HCT116 (cell line): Measurements from ENCODE around the gene FAM13C. TPM values are rescaled to one million over a fixed set of nuclear protein-coding genes. Genes with fewer than 3 reads are reported as not detected.

ENCODE experiments used
- ATAC-seq: fragments of 200-7000 bp; cut with Tn5 transposase; 2 replicates; pipeline ENCODE4 v1.9.1; 2020; ENCODE audit warnings: mild to moderate bottlenecking, moderate library complexity
- BruUV-seq: library from RNA; stranded (reverse); fragments of 400-500 nt; replicated peaks from 2 replicates; lab custom pipeline; 2021; lab: Mats Ljungman, UMichigan
- CTCF ChIA-PET: fragments of 300-600 bp; sonication (Branson Sonifier 250); formaldehyde crosslinking; loops from one replicate; lab custom pipeline; 2021; ENCODE audit warnings: antibody characterized with exemption; lab: Charles Lee
- POLR2A ChIA-PET: fragments of 300-600, 350-600 bp; sonication (Branson Sonifier 250); formaldehyde crosslinking; loops from one replicate; lab custom pipeline; 2021; ENCODE audit warnings: antibody characterized with exemption; lab: Charles Lee
- RAD21 ChIA-PET, 2 experiments: fragments of 300-600 bp; sonication (Branson Sonifier 250); formaldehyde crosslinking; loops; one replicate each; lab custom pipeline; 2023; ENCODE audit warnings: low total read pairs in 2 of 2; ENCODE audit not compliant: uncharacterized antibody in 2 of 2, unreplicated experiment in 2 of 2, low non-redundant PET in 1 of 2; lab: Charles Lee
- DNase-seq: peaks from one replicate; pipeline ENCODE4 v3.0.0-alpha.2; 2010; ENCODE audit warnings: low read depth, low spot score
- H2AFZ ChIP-seq: fragments of 200-600 bp; shearing (Covaris generic), sonication (generic); 2 replicates; pipeline ENCODE4 v1.6.1; 2017; ENCODE audit warnings: low read depth, mixed run types, mixed read lengths, antibody characterized with exemption, low read length; ENCODE audit not compliant: poor library complexity, severe bottlenecking
- H3K27ac ChIP-seq: 2 replicates; pipeline ENCODE4 v1.5.1; 2012; ENCODE audit warnings: low read depth, low read length
- H3K27me3 ChIP-seq: fragments of 200-600 bp; sonication (generic); 2 replicates; pipeline ENCODE4 v1.6.1; 2016; ENCODE audit warnings: mixed run types, low read length, mixed read lengths; ENCODE audit not compliant: insufficient read depth
- H3K36me3 ChIP-seq, 2 experiments: fragments of 200-500 bp in 1 of 2; fragments of 200-600 bp in 1 of 2; sonication (Bioruptor generic) in 1 of 2; sonication (generic) in 1 of 2; 2 replicates each; pipeline versions ENCODE4 v1.5.1 to v1.6.1; 2014 to 2016; ENCODE audit warnings: low read length in 2 of 2, inconsistent platforms in 1 of 2, mixed read lengths in 1 of 2, mixed run types in 1 of 2; ENCODE audit not compliant: insufficient read depth in 2 of 2, control insufficient read depth in 1 of 2
- H3K4me1 ChIP-seq, 2 experiments: fragments of 200-600 bp in 1 of 2; sonication (generic) in 1 of 2; 2 replicates each; pipeline versions ENCODE4 v1.5.1 to v1.6.1; 2012 to 2017; ENCODE audit warnings: low read length in 2 of 2, inconsistent platforms in 1 of 2, mild to moderate bottlenecking in 1 of 2, mixed read lengths in 1 of 2, mixed run types in 1 of 2, moderate library complexity in 1 of 2; ENCODE audit not compliant: insufficient read depth in 2 of 2, control insufficient read depth in 1 of 2
- H3K4me2 ChIP-seq: fragments of 200-600 bp; sonication (generic); 2 replicates; pipeline ENCODE4 v1.6.1; 2017; ENCODE audit warnings: mixed run types, low read length, mixed read lengths
- H3K4me3 ChIP-seq, 2 experiments: fragments of 200-600 bp in 1 of 2; sonication (generic) in 1 of 2; replicated peaks in 1 of 2; 2 replicates each; pipeline ENCODE4 v1.5.1; 2011 to 2016; ENCODE audit warnings: low read length in 2 of 2, control low read depth in 1 of 2, low read depth in 1 of 2, mild to moderate bottlenecking in 1 of 2, mixed read lengths in 1 of 2, mixed run types in 1 of 2
- H3K79me2 ChIP-seq: fragments of 200-600 bp; sonication (generic); 2 replicates; pipeline ENCODE4 v1.6.1; 2017; ENCODE audit warnings: mild to moderate bottlenecking, mixed run types, low read length, moderate library complexity, mixed read lengths; ENCODE audit not compliant: insufficient read depth
- H3K9ac ChIP-seq: fragments of 200-600 bp; sonication (generic); 2 replicates; pipeline ENCODE4 v1.6.1; 2016; ENCODE audit warnings: low read length, mixed read lengths
- H3K9me2 ChIP-seq: fragments of 200-600 bp; sonication (generic), shearing (Covaris generic); 2 replicates; pipeline ENCODE4 v1.6.1; 2017; ENCODE audit warnings: mixed run types, mild to moderate bottlenecking, moderate library complexity; ENCODE audit not compliant: insufficient read depth
- H3K9me3 ChIP-seq, 2 experiments: fragments of 200-500 bp in 1 of 2; fragments of 200-600 bp in 1 of 2; sonication (Bioruptor generic) in 1 of 2; sonication (generic) in 1 of 2; 2 replicates each; pipeline ENCODE4 v1.6.1; 2014 to 2017; ENCODE audit warnings: low read length in 2 of 2, mixed read lengths in 2 of 2, inconsistent platforms in 1 of 2, low read depth in 1 of 2, mild to moderate bottlenecking in 1 of 2, mixed run types in 1 of 2, moderate library complexity in 1 of 2; ENCODE audit not compliant: control insufficient read depth in 1 of 2, insufficient read depth in 1 of 2
- H4K20me1 ChIP-seq: fragments of 200-600 bp; sonication (generic), shearing (Covaris generic); 2 replicates; pipeline ENCODE4 v1.6.1; 2017; ENCODE audit warnings: mixed run types, mild to moderate bottlenecking, moderate library complexity; ENCODE audit not compliant: insufficient read depth
- CEBPB ChIP-seq: IDR thresholded peaks from 2 replicates; pipeline ENCODE4 v1.6.1; 2012; ENCODE audit warnings: low read depth
- CTCF ChIP-seq, 3 experiments: fragments of 200-600 bp in 1 of 3; sonication (generic) in 1 of 3; IDR thresholded peaks in 2 of 3; conservative IDR thresholded peaks in 1 of 3; 2 replicates each; pipeline ENCODE4 v1.5.1; 2012 to 2017; ENCODE audit warnings: low read depth in 2 of 3, low read length in 2 of 3, antibody characterized with exemption in 1 of 3, borderline replicate concordance in 1 of 3, control low read depth in 1 of 3, mild to moderate bottlenecking in 1 of 3, mixed read lengths in 1 of 3, mixed run types in 1 of 3, moderate library complexity in 1 of 3; ENCODE audit not compliant: insufficient read depth in 1 of 3
- ELF1 ChIP-seq: IDR thresholded peaks from 2 replicates; pipeline ENCODE4 v1.6.1; 2012; ENCODE audit warnings: low read depth, borderline replicate concordance
- FOSL1 ChIP-seq: IDR thresholded peaks from 2 replicates; pipeline ENCODE4 v1.6.1; 2012; ENCODE audit warnings: low read depth
- POLR2A ChIP-seq: IDR thresholded peaks from 2 replicates; pipeline ENCODE4 v1.7.0; 2011; ENCODE audit warnings: borderline replicate concordance; ENCODE audit not compliant: insufficient read depth, insufficient read length; ENCODE audit errors: extremely low read depth
- POLR2AphosphoS5 ChIP-seq: IDR thresholded peaks from 2 replicates; pipeline ENCODE4 v1.6.1; 2011; ENCODE audit warnings: mild to moderate bottlenecking, low read depth, low read length, moderate library complexity
- REST ChIP-seq: IDR thresholded peaks from 2 replicates; pipeline ENCODE4 v1.6.1; 2012; ENCODE audit warnings: low read depth
- SP1 ChIP-seq: IDR thresholded peaks from 2 replicates; pipeline ENCODE4 v1.6.1; 2012; ENCODE audit warnings: low read depth
- YY1 ChIP-seq: IDR thresholded peaks from 2 replicates; pipeline ENCODE4 v1.6.1; 2011; ENCODE audit warnings: low read length, low read depth, moderate library complexity, mild to moderate bottlenecking; ENCODE audit not compliant: insufficient replicate concordance; ENCODE audit errors: extremely low read depth
- ZNF274 ChIP-seq: fragments of 200-500 bp; sonication (Bioruptor generic); IDR thresholded peaks from 2 replicates; pipeline ENCODE4 v1.6.1; 2014; ENCODE audit warnings: mild to moderate bottlenecking, low read depth, low read length, inconsistent platforms
- intact Hi-C: fragments of 100-400 bp; cut with micrococcal nuclease; formaldehyde crosslinking; loops from 2 replicates; pipeline ENCODE4 v1.10.0; 2022
- total RNA-seq: library from RNA; stranded (reverse); gene quantifications from one replicate; pipeline ENCODE4 v1.2.1, GENCODE V29; 2021; ENCODE audit not compliant: unreplicated experiment

The FAM13C gene
- total RNA-seq, 1 experiment from 2014 or later, result 0.42 TPM

- Histone ChIP-seq H3K4me1 (no peaks in the 10 kb centered on the region), H3K9me3 (peaks cover 0 to 4% of the 10 kb centered on the region in 2 experiments; a peak in 1 of 4 replicates), H3K27ac (no peak overlapping the region), H3K9ac (no peak overlapping the region), H3K36me3 (no peaks in the 10 kb centered on the region), H3K9me2 (no peaks in the 10 kb centered on the region), H3K27me3 (no peaks in the 10 kb centered on the region)
- intact Hi-C loops, result no loop called here
- RAD21 ChIA-PET, result no interaction called here
- ATAC-seq, result no peak
- no peak for TF ChIP-seq FOSL1
- no peak for TF ChIP-seq SP1
- no peak for TF ChIP-seq POLR2A
- no peak for TF ChIP-seq CTCF (IDR thresholded peaks at IDR 0.05 in 2 of 3, conservative IDR thresholded peaks at IDR 0.05 in 1 of 3; ENCODE audit: borderline replicate concordance in 1 of 3, insufficient read depth in 1 of 3, low read depth in 2 of 3, low read length in 2 of 3)
- TF ChIP-seq REST, result no peak
- TF ChIP-seq POLR2AphosphoS5, result no peak
- no peak for TF ChIP-seq ELF1
- no peak for TF ChIP-seq CEBPB
- TF ChIP-seq ZNF274, result no peak
- TF ChIP-seq YY1, result no peak
- TF ChIP-seq, all 23 proteins: peak for 0
- ChIA-PET CTCF (no interaction called here), POLR2A (no interaction called here)
- no peak for DNase-seq
- Histone ChIP-seq H3K4me2 (no peak overlapping the region), H3K4me3 (no peak overlapping the region), H2AFZ (no peak overlapping the region), H3K79me2 (no peaks in the 10 kb centered on the region), H4K20me1 (no peaks in the 10 kb centered on the region)
- no TSS peak for BruUV-seq
These were observed 42.9 kb upstream of the FAM13C start for GRCh38 chr10:59405235-59405634.
